HTERT RPE-1 (cell line): ENCODE measurements around the gene ZBP1.
"Not testable (repeated sequence)": the region's sequence is repeated elsewhere in the genome, so short reads cannot be mapped to it uniquely, and the experiment has no call there.

Experiments used
- in situ Hi-C: fragments of 300-500 bp; cut with MboI; formaldehyde crosslinking; loops from 4 replicates; pipeline ENCODE4 v1.14.3; 2020; ENCODE audit warnings: low sequenced_read_pairs

Gene ZBP1

GRCh38 chr20:57647933-57648785 lies 27.9 kb upstream of the ZBP1 start:
- in situ Hi-C loops = no loop called here

- in situ Hi-C loops = no loop called here
Observed at GRCh38 chr20:57647006-57647932, 27.0 kb upstream of the ZBP1 start.

GRCh38 chr20:57638895-57639236 lies 18.6 kb upstream of the ZBP1 start:
- in situ Hi-C loops = no loop called here

DNA sequence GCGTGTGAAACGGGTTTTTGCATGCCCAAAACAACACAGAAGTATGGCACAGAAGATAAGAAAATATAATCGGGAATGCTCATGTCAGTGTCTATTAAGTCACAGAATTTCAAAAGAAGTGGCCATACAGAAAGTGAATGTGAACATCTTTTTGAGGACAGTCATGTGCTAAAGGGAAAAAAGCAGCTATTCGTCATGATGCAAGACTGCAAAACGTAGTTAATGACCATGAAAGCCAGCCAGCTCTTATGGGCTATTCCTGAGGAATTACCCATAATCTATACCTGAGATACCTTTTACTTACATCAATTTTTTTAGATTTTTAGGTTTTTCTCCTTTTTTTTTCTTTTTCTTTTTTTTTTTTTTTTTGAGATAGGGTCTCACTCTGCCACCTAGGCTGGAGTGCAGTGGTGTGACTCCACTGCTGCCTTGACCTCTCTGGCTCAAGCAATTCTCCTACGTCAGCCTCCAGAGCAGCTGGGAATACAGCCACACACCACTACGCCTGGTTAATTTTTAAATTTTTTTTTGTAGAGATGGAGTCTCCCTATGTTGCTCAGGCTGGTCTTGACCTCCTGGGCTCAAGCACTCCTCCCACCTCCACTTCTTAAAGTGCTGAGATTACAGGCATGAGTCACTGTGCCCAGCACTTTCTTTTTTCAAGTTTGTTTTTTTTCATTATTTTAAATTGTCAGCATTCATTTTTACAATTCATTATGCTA lies 18.1 kb upstream of the ZBP1 start:
- in situ Hi-C loops = no loop called here

- in situ Hi-C loops = no loop called here
Observed at GRCh38 chr20:57633945-57634491, 13.8 kb upstream of the ZBP1 start.

DNA sequence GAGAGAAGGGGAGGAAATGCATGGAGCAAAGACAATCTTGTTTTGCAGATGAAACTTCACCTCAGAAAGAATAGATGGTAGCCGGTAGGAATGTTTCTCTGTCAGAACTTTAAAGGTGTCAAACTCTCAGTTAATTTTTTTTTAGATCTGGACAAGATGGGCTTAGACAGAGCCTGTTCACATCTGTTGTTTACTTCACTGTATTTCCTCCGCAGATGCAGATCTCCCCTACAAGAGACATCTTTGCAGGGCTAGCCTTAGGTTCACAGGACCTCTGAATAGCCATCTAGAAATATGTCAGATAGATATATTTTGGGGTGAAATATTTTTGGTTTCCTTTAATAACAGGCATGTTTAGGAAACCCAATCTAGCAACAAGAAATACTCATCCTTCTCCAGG lies 12.1 kb upstream of the ZBP1 start:
- in situ Hi-C loops = no loop called here

DNA sequence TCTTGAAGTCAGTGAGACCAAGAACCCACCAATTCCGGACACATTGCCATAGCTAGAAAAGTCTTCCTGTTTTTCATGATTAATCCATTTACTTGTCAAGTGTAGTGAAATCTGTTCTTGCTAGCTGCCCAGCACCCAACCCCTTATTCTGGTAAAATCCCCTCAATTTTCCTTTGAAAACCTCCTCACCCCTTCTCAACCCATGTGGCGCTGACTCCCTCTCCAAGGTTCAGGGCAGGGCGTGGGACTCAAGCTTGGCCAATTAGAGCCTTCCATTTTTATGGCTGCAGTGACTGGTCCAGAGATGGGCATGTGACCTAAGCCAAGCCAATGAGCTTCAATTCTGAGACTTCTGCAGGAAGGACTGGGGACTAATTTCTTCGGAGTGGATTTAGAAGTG lies 9.8 kb upstream of the ZBP1 start:
- in situ Hi-C loops = no loop called here

- in situ Hi-C loops = not testable (repeated sequence)
Observed at GRCh38 chr20:57629491-57629901, 9.3 kb upstream of the ZBP1 start.

GRCh38 chr20:57628962-57629308 lies 8.7 kb upstream of the ZBP1 start:
- in situ Hi-C loops = not testable (repeated sequence)

DNA sequence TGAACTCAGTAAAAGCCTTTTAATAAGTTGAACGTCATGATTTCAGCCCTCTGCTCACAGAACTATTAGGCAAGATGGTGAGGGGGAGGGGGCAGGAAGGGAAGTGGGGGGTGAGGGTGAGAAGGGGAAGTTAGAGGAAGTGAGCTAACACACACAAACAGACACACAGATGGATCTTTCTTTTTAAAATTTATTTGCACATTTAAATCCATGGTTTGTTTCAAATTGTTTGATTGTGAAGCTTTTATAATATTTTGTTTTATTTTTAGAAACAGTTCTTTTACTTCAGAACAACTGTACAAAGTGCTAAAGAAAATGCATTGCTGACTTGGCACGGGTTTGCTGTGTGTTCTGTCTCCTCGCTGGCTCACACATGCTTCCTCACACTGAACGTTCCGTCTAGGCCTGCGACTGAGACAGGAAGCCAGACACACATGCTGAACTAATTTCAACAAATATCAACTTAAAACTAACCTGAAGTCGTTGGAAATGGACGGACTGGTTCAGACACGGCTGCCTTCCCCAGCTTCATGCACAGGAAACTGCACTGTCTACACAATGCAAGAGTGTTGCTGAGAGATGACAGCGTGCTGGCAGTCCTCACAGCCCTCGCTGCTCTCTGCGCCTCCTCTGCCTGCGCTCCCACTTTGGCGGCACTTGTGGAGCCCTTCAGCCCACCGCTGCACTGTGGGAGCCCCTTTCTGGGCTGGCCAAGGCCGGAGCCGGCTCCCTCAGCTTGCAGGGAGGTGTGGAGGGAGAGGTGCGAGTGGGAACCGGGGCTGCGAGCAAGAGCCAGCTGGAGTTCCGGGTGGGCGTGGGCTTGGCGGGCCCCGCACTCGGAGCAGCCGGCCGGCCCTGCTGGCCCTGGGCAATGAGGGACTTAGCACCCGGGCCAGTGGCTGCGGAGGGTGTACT lies 8.1 kb upstream of the ZBP1 start:
- in situ Hi-C loops = no loop called here

GRCh38 chr20:57627339-57627738 lies 7.1 kb upstream of the ZBP1 start:
- in situ Hi-C loops = no loop called here

GRCh38 chr20:57625978-57626377 lies 5.8 kb upstream of the ZBP1 start:
- in situ Hi-C loops = no loop called here

- in situ Hi-C loops = no loop called here
Observed at GRCh38 chr20:57625181-57625958, 5.1 kb upstream of the ZBP1 start.

DNA sequence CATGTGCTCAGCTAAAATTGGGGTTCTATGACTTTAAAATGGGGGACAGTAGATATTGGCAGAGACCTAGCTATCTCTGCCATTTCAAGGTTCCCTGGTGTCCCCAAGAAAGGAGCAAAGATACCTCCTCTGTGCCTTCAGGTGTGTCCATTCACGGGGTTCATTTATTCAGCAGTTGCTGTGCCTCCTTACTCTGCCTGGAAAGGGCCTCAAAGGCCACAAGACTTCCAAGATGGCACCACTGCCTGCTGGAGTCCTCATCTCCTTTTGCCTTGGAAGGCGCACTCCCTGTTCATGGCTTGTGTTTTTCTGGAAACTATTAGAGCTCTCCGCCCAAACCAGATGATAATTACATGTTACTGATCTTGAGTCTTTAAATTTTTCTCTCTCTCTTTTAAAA lies 3.9 kb upstream of the ZBP1 start:
- in situ Hi-C loops = no loop called here

- in situ Hi-C loops = no loop called here
Observed at GRCh38 chr20:57622579-57623381, 2.6 kb upstream of the ZBP1 start.

DNA sequence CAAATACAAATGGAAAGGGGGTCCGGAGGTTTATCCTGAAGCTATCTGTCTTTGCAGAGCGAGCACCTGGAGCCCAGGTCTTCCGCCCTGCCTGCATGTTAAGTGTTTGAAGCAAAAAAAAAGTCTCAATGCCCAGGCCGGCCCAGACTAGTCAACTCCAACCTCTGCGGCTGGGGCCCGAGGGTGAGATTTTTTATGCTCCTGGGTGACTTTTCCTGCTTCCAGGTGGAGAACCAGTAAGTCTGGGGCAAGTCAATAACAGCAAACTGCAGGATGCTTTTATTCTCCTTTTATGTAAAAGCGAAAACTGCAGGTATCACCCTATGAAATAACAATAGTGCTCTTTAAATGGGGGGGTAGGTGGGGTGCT lies 2.0 kb upstream of the ZBP1 start:
- in situ Hi-C loops = no loop called here

DNA sequence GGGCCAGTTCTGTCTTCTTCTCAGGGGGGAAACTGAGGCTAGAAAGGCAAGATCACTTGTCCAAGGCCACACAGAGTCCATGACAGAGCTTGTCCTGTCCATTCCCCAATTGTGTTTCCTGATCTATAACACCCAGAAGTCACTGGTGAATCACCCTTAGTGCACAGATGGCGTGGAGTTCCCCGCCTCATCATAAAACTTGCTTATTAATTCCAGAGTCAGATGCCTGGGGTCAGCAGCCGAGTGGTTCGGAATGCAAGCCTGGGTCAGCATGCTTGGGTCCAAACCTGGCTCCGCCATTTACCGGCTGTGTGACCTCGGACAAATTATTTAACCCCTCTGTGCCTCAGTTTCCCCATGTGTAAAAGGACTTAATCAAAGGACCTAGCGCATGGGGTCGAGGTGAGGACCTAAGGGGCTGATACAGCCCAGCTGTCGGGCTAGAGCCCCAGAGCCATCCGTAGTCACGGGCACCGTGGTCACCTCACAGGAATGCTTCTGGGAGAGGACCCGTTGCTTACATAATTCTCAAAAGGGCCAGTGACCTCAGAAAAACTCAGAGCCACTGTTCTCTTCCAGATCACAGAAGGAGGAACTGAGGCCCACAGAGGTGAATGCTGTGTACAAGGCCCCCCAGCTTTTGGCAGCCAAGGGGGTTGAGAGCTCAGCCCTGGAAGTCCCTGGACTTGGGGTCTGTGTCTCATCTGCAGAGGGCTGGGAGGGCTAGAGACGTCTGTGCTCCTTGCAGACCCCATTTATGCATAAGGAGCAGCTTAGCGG lies 1.4 kb upstream of the ZBP1 start:
- in situ Hi-C loops = no loop called here

- in situ Hi-C loops = no loop called here
Observed at GRCh38 chr20:57620999-57621398, 773 bp upstream of the ZBP1 start.
